ENCODE measurements around the gene ZNF99.
"Not testable (repeated sequence)": the region's sequence is repeated elsewhere in the genome, so short reads cannot be mapped to it uniquely, and the experiment has no call there.

Gene ZNF99

DNA sequence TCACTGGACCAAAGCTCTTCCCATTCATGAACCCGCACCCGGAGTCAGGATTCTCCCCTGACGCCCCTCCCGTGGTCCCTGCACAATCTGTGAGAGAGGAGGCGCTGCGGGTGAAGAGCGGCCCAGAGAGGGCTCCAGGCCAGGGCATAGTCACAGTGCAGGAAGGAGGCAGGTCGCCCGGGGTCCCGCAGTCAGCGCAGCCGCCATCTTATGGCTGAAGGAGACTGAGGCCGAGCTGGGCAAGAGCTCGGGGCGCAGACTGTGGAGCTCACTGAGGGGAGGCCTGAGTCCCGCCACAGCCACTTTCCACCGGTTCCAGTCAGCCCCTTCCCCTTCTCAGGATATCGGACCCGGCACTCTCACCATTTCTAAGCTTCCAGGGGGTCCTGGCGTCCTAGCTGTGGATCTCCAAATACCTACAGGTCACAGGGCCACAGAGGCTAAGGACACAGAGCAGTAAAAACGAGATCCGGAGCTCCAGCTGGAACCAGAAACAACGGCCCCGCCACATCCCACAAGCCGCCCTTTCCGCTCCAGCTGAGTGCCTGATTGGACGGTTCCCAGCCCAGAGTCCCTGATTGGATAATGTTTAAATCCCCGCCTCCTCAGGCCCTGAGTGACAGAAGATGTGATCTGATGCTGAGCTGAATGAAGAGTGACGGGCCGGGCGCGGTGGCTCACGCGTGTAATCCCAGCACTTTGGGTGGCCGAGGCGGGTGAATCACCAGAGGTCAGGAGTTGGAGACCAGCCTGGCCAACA, at the start of gene ZNF99:
Gene ZNF99 (minus strand): TSS at position 501 of the 760 bp plus-strand sequence. CDS start 135 bp downstream, at position 366.
- peak; percentile 2 for DNase-seq

DNA sequence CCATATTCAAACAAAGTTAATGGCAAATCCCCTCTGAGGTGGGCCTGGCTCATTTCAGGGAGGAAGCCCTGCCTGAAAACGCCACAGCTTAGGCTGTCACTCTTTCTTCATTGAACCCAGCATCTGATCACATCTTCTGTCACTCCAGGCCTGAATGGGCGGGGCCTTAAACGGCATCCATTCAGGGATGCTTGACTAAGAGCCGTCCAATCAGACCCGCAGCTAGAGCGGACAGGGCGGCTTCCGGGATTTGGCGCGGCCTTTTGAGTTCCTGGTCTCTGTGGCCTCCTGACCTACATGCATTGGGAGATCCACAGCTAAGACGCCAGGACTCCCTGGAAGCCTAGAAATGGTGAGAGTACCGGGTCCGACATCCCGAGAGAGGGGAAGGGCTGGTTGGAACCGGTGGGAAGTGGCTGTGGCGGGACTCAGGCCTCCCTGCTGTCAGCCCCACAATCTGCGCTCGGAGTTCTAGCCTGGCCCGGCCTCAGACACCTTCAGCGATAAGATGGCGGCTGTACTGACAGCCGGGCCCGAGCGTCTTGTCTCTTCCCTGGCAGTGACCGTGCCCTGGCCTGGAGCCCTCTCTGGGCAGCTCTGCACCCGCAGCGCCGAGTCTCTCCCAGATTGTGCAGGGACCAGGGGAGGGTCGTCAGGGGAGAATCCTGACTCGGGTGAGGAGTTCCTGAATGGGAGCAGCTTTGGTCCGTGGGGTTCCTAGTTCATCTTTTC, 48.2 kb upstream of the ZNF99 start, which contains the start of gene ZNF723:
Gene ZNF723 (plus strand): TSS at position 261 of the 732 bp plus-strand sequence. CDS start 89 bp downstream, at position 350.
- DNase-seq, result no peak

DNA sequence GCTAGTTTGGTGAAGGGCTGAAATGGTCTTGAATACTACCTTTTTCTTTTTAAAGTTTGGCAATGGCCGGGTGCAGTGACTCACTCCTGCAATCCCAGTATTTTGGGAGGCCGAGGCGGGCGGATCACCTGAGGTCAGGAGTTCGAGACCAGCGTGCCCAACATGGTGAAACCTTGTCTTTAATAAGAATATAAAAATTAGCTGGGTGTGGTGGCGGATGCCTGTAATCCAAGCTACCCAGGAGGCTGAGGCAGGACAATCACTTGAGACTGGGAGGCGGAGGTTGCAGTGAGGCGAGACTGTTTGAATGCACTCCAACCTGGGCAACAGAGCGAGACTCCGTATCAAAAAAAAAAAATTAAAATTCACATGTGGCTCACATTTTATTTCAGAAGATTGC, 47.3 kb upstream of the ZNF99 start:
- DNase-seq, result no peak

DNA sequence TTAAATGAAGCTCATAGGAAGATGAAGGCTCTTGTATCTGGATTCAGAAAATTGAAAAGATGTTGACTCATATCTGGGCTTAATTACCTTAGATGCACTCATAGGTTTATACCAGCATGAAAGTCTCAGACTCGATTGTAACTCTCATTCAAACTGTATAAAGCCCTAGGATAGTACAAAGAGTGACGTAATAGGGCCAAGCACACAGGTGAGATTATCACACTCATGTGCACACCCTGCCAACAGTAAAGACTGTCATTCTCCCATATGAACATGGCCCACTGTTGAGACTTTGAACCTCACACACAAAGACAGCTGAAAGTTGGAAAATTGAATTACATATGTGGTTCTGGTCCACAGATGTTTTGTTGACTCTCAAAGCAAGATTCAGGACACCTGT, 30.2 kb upstream of the ZNF99 start:
- DNase-seq, result no peak

DNA sequence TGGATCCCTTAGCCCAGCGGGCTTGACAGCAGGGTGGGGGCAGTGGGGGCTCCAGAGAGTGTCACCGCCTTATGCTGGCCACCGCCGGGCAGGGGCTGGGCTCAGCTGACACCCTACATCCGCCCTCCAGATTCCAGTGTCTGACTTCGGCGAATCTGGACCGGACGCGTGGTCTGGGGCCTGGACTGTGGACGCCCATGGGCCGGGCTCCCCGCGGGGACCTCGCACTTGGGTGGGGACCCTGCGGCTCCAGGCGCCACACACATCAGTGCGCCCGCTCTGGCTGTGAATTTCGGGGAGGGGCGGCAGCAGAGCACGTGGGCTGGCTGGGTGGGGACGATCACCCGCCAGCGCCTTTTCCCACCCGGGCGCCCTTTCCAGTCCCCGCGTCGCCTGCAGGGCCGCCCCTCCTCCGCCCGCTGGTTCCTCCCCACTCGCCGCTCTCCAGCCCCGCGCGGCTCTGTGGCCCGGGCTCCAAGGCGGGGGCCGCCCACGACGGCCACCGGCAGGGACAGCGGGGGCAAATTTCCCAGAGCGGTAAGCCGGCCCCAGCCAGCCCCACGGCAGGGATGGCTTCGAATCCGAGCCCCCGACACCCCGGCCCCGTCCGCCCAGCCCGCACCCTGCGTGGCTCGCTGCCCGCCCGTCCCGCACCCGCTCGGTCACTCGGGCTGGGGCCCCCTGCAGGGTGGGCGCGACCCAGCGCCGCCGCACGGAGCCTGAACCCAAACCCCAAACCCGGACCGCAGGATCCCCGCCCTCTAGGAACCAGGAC, 23.3 kb upstream of the ZNF99 start:
- DNase-seq, result no peak

DNA sequence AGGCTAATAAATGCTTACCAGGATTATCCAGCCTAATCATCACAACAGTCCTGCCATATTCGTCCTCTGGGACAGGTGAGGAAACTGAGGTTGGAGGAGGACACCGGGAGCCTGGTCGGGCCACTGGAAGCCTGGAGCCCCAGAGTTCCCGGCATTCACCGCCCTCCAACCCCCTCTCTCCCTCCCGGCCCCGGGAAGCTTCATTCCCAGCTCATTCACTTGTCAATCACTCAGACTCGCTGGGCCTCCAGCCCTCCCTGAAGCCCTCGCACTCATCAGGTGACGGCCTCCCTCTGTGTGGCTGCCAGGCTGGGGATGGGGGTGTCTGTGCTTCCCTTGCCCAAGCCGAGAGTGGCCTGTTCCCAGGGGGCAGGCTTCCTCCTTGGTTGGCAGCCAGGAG, 22.5 kb upstream of the ZNF99 start:
- no peak for DNase-seq

DNA sequence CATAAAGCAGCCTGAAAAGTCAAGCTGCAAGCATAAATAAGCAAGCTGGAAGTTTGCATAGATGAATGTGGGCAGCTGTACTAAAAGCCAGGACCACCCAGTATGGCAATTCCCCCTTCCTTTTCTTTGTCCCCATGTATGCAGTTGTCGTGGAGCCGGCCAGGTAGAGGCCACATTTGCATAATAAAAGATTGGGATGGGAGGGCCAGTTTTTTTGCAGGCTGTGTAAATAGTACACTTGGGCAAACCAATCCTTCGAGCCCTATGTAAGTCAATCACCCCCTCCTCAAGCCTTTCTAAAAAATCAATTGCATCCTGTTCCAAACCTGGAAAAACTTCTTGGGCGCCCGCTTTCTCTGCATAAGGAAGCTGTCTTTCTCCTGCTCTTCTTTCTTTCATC, 13.1 kb upstream of the ZNF99 start:
- DNase-seq, result no peak

DNA sequence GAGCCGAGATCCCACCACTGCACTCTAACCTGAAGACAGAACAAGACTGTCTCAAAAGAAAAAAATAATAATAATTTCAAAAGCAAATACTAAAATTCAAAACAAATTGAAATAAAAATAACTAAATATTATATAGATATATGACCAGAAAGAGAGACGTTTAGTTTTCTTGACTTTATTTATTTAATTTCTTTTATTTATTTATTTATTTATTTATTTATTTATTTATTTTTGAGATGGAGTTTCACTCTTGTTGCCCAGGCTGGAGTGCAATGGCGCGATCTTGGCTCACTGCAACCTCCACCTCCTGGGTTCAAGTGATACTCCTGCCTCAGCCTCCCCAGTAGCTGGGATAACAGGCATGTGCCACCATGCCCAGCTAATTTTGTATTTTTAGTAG, 8.9 kb upstream of the ZNF99 start:
- DNase-seq, result not testable (repeated sequence)

DNA sequence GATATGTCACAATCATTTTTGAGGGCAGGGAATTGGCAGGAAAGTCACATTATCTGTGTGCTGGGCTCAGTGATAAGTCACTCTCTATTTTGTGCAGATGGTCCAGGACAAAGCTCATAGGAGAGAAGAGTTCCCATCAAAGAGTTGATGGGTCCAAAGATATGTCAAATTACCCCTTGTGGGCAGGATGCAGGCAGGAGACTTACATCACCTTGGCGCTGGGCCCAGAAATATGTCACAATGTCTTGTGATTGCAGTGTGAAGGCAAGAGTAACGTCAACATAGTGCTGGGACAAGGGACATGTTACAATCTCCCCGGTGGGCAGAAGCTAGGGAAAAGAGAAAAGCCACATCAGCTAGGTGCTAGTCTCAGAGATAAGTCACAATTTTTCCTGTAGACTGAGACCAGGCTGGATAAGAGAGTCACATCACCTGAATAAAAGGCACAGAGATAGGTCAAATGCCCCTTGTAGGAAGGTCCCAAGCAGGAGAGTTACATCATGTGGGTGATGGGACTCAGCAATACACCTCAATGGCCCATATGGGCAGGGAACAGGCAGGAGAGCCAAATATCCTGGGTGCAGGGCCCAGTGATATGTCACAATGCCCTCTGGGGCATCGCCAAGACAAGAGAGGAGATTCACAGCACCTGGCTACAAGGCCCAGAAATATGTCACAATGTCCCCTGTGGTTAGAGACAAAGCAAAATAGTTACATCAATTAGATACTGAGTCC, 47.9 kb downstream of the ZNF99 start:
- DNase-seq, result no peak

DNA sequence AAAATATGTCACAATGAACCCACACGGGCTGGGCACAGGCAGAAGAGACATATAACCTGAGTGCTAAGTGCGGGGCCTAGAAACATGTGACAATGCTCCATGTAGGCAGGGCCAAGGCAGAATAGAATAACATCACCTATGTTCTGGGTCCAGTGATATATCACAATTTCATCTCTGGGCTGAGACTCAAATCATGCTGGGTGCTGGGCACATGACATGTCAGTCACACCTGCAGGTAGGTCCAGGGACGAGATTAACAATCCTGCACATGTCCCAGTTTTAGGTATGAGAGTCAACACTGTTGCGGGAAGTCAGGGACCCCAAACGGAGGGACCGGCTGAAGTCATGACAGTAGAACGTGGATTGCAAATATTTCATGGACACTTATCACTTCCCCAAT, 50.3 kb downstream of the ZNF99 start:
- DNase-seq, result no peak

DNA sequence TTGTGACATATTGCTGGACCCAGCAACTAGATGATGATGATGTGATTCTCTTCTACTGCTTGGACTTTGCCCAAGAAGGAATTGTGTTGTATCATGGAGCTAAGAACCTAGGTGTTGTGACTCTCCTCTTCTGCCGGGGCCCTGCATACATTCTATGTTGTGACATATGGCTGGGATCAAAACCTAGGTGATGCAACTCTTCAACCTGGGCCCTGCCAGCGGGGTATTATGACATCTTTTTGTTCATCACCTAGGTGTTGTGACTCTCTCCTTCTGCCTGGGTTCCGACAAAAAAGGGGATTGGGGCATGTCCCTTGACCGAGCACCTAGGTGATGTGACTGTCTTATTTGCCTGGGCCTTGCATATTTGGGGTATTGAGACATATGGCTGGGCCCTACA, 55.7 kb downstream of the ZNF99 start:
- not testable (repeated sequence) for DNase-seq

DNA sequence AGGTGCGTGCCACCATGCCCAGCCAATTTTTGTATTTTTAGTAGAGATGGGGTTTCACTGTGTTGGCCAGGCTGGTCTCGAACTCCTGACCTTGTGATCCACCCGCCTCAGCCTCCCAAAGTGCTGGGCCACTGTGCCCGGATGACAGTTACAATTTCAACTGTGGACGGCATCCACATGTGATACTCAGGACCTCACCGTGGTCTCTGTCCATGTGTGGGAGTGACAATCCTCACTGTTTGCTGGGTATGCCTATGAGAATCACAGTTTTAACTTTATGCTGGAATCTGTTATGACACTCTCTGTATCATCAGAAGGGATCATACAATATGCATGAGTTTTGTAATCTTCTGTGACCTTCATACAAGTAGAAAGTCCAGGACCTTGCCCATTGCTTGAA, 62.4 kb downstream of the ZNF99 start:
- not testable (repeated sequence) for DNase-seq

DNA sequence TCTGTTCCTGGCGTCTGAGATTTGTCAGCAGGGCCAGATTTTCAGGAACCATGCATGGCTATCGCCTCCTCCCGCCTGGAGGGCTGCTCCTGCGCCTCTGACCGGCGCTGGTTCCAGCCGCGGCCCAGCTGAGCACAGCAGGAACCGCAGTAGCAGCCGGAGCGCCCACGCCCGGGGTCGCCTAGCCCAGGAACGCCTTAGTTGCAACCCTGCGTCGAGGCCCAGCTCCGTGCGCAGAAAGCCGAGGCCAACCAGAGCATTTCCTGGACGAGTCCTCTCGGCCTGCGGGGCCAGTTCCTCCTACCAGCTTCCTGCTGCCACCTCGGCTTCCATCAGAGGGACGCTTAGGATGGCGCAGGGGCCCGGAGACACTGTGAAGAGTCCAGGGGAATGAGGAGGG, 75.0 kb downstream of the ZNF99 start:
- DNase-seq, result no peak

DNA sequence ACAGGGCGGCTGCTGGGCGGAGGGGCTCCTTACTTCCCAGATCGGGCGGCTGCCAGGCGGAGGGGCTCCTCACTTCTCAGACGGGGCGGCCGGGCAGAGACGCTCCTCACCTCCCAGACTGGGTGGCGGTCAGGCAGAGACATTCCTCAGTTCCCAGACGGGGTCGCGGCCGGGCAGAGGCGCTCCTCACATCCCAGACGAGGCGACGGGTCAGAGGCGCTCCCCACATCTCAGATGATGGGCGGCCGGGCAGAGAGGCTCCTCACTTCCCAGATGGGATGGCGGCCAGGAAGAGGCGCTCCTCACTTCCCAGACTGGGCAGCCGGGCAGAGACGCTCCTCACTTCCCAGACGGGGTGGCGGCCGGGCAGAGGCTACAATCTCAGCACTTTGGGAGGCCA, 80.9 kb downstream of the ZNF99 start:
- DNase-seq, result not testable (repeated sequence)

DNA sequence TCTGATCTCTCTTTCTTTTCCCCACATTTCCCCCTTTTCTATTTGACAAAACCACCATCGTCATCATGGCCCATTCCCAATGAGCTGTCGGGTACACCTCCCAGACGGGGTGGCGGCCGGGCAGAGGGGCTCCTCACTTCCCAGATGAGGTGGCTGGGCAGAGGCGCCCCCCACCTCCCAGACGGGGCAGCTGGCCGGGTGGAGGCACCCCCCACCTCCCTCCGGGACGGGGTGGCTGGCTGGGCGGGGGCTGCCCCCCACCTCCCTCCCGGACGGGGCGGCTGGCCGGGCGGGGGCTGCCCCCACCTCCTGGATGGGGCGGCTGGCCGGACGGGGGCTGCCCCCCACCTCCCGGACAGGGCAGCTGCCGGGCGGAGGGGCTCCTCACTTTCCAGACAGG, 81.3 kb downstream of the ZNF99 start:
- DNase-seq, result not testable (repeated sequence)

Measured in activated CD4-positive, alpha-beta T cell treated with anti-CD3 and anti-CD28 coated beads for 48 hours (primary cell).